HEK293 (cell line): ENCODE measurements around the gene PVALEF.
A peak's percentile ranks its signal among the peaks of the same experiment; 100 is the strongest.

Source experiments
- CTCF ChIA-PET: fragments of 350-600 bp; formaldehyde crosslinking; extraction: SDS; loops from one replicate; lab custom pipeline; 2021; ENCODE audit warnings: antibody characterized with exemption; lab: Yijun Ruan, JAX
- POLR2A ChIA-PET: fragments of 300-600 bp; formaldehyde crosslinking; extraction: SDS; loops from one replicate; lab custom pipeline; 2020; ENCODE audit warnings: antibody characterized with exemption, inconsistent platforms; lab: Yijun Ruan, JAX
- H3K27ac ChIP-seq: fragments of 200-500 bp; sonication (Bioruptor generic); 2 replicates; pipeline ENCODE4 v1.5.1; 2014; ENCODE audit warnings: low read depth, low read length, control low read depth, inconsistent platforms; ENCODE audit errors: extremely low read depth
- H3K36me3 ChIP-seq, 2 experiments: fragments of 200-500 bp in 1 of 2; sonication (Bioruptor generic) in 1 of 2; 1 replicate in 1 of 2; 2 replicates in 1 of 2; pipeline ENCODE4 v1.5.1; 2014 to 2017; ENCODE audit warnings: inconsistent platforms in 2 of 2, low read length in 2 of 2; ENCODE audit not compliant: control insufficient read depth in 2 of 2, insufficient read depth in 1 of 2
- H3K4me1 ChIP-seq: fragments of 200-500 bp; sonication (Bioruptor generic); 2 replicates; pipeline ENCODE4 v1.5.1; 2014; ENCODE audit warnings: mild to moderate bottlenecking, low read length, inconsistent platforms; ENCODE audit not compliant: control insufficient read depth, insufficient read depth
- H3K4me3 ChIP-seq: 2 replicates; pipeline ENCODE4 v1.5.1; 2011; ENCODE audit warnings: low read depth, mild to moderate bottlenecking, control low read depth, low read length, moderate library complexity
- H3K9me3 ChIP-seq: fragments of 200-500 bp; sonication (Bioruptor generic); 2 replicates; pipeline ENCODE4 v1.5.1; 2014; ENCODE audit warnings: low read depth, low read length, inconsistent platforms; ENCODE audit not compliant: control insufficient read depth, insufficient read depth
- EGR2 ChIP-seq: fragments of 450-650 bp; formaldehyde crosslinking; IDR thresholded peaks from 2 replicates; pipeline ENCODE4 v1.5.1; 2016; ENCODE audit warnings: low read depth, missing biosample characterization, missing genetic modification characterization
- GLI4 ChIP-seq: fragments of 450-650 bp; formaldehyde crosslinking; IDR thresholded peaks from 2 replicates; pipeline ENCODE4 v1.5.1; 2016; ENCODE audit warnings: missing biosample characterization, missing genetic modification characterization
- GLIS2 ChIP-seq: fragments of 450-650 bp; formaldehyde crosslinking; IDR thresholded peaks from 2 replicates; pipeline ENCODE4 v1.5.1; 2016; ENCODE audit warnings: missing biosample characterization, missing genetic modification characterization
- HOXA7 ChIP-seq: sonication (generic); formaldehyde crosslinking; IDR thresholded peaks from 2 replicates; pipeline ENCODE4 v1.8.1; 2022; ENCODE audit warnings: missing genetic modification reagents, borderline replicate concordance
- MEIS1 ChIP-seq: sonication (generic); formaldehyde crosslinking; IDR thresholded peaks from 2 replicates; pipeline ENCODE4 v1.8.1; 2022; ENCODE audit warnings: missing genetic modification reagents, mild to moderate bottlenecking, borderline replicate concordance
- OSR2 ChIP-seq: fragments of 450-650 bp; formaldehyde crosslinking; IDR thresholded peaks from 2 replicates; pipeline ENCODE4 v1.5.1; 2016; ENCODE audit warnings: missing biosample characterization, missing genetic modification characterization
- PRDM10 ChIP-seq: fragments of 450-650 bp; formaldehyde crosslinking; IDR thresholded peaks from 2 replicates; pipeline ENCODE4 v1.5.1; 2016; ENCODE audit warnings: missing biosample characterization, missing genetic modification characterization
- TCF7L2 ChIP-seq: IDR thresholded peaks from 2 replicates; pipeline ENCODE4 v1.6.1; 2011; ENCODE audit warnings: low read depth, mild to moderate bottlenecking, inconsistent platforms, low read length, moderate library complexity, borderline replicate concordance
- ZBTB20 ChIP-seq: fragments of 450-650 bp; formaldehyde crosslinking; IDR thresholded peaks from 2 replicates; pipeline ENCODE4 v1.5.1; 2016; ENCODE audit warnings: missing biosample characterization, missing genetic modification characterization
- ZFHX2 ChIP-seq: fragments of 450-650 bp; formaldehyde crosslinking; conservative IDR thresholded peaks from 2 replicates; pipeline ENCODE4 v1.5.1; 2016; ENCODE audit warnings: missing biosample characterization, missing genetic modification characterization
- ZNF132 ChIP-seq: fragments of 450-650 bp; formaldehyde crosslinking; IDR thresholded peaks from 2 replicates; pipeline ENCODE4 v1.5.1; 2017; ENCODE audit warnings: missing biosample characterization, missing genetic modification characterization, borderline replicate concordance
- ZNF169 ChIP-seq: fragments of 450-650 bp; formaldehyde crosslinking; IDR thresholded peaks from 2 replicates; pipeline ENCODE4 v1.5.1; 2016; ENCODE audit warnings: missing biosample characterization, missing genetic modification characterization
- ZNF561 ChIP-seq: fragments of 450-650 bp; IDR thresholded peaks from 2 replicates; pipeline ENCODE4 v1.5.1; 2018; ENCODE audit warnings: missing biosample characterization, missing genetic modification characterization, borderline replicate concordance
- ZNF747 ChIP-seq: fragments of 450-650 bp; formaldehyde crosslinking; IDR thresholded peaks from 2 replicates; pipeline ENCODE4 v1.5.1; 2016; ENCODE audit warnings: missing biosample characterization, missing genetic modification characterization
- ZNF791 ChIP-seq: fragments of 450-650 bp; formaldehyde crosslinking; IDR thresholded peaks from 2 replicates; pipeline ENCODE4 v1.5.1; 2016; ENCODE audit warnings: missing biosample characterization, missing genetic modification characterization
- ZNF830 ChIP-seq: fragments of 450-650 bp; IDR thresholded peaks from 2 replicates; pipeline ENCODE4 v1.5.0; 2018; ENCODE audit warnings: missing biosample characterization, missing genetic modification characterization, low read depth, mild to moderate bottlenecking, moderate library complexity
- TF ChIP-seq, protein P1 (sequence below): fragments of 450-650 bp; formaldehyde crosslinking; IDR thresholded peaks from 2 replicates; pipeline ENCODE4 v1.5.1; 2016; ENCODE audit warnings: missing biosample characterization, missing genetic modification characterization

Gene PVALEF

GRCh38 chr17:81194941-81195901 is 29.9 kb downstream of the PVALEF start:
- no peak overlapping the region for H3K27ac ChIP-seq
- H3K4me1 ChIP-seq = no peaks in the 10 kb centered on the region
- peaks cover 0 to 90% of the 10 kb centered on the region in 2 experiments; a peak in 1 of 3 replicates for H3K36me3 ChIP-seq
- no peaks in the 10 kb centered on the region for H3K9me3 ChIP-seq
- no peak overlapping the region for H3K4me3 ChIP-seq
- TF ChIP-seq TCF7L2 (no peak), MEIS1 (CRISPR knock-in tag) (no peak), ZNF830 (tag by site-specific recombination) (no peak), ZNF169 (tag by site-specific recombination) (no peak), PRDM10 (tag by site-specific recombination) (no peak), GLI4 (no peak), ZBTB20 (tag by site-specific recombination) (no peak), ZNF791 (no peak), ZNF132 (tag by site-specific recombination) (no peak), ZNF561 (tag by site-specific recombination) (no peak), ZNF747 (no peak), HOXA7 (CRISPR knock-in tag) (no peak)
- TF ChIP-seq, protein P1, sequence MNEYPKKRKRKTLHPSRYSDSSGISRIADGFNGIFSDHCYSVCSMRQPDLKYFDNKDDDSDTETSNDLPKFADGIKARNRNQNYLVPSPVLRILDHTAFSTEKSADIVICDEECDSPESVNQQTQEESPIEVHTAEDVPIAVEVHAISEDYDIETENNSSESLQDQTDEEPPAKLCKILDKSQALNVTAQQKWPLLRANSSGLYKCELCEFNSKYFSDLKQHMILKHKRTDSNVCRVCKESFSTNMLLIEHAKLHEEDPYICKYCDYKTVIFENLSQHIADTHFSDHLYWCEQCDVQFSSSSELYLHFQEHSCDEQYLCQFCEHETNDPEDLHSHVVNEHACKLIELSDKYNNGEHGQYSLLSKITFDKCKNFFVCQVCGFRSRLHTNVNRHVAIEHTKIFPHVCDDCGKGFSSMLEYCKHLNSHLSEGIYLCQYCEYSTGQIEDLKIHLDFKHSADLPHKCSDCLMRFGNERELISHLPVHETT (tag by site-specific recombination) = no peak
- ChIA-PET POLR2A (no interaction called here), CTCF (interaction anchor here (0.5 to 0.7 kb wide), 3 partner anchors 60 to 538 kb away, joined by 3 read pairs; no protein-coding TSS in a partner anchor)

DNA sequence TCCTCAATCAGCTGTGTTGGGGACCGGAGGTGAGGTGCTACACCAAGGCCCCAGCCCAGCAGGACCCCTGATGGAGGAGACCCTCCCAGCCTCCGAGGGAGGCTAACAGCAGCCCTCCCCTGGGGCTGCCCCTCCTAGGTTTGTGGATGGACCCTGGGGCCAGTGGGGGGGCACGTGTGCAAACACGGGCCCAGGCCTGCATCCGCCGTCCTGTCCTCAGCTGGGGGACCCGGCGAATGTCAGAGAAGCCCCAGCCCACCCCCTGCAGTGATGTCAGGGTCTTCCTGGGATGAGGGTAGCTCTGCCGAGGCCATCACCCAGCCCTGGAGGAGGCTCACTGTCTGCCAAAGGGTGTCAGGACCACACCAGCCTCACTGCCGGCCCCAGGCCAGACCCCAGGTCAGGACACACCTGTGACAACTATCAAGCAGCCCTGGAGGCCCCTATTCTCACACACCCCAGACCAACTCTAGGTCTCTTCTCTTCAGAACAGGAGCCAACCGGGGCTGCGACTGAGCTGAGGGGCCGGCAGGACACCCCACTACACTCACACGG is 30.7 kb downstream of the PVALEF start:
- Histone ChIP-seq H3K27ac (no peak overlapping the region), H3K9me3 (no peaks in the 10 kb centered on the region), H3K36me3 (peaks cover 0 to 88% of the 10 kb centered on the region in 2 experiments; a peak in 1 of 3 replicates)
- CTCF ChIA-PET = interaction anchor here (0.5 to 1.1 kb wide), 4 partner anchors 59 to 537 kb away, joined by 3 read pairs; no protein-coding TSS in a partner anchor
- TF ChIP-seq GLIS2 (tag by site-specific recombination) (peak; percentile 30; the same call in 1 of the 2 replicates), ZFHX2 (tag by site-specific recombination) (no peak), EGR2 (tag by site-specific recombination) (no peak), OSR2 (tag by site-specific recombination) (no peak)
- TF ChIP-seq, all 188 proteins: peak for 1
- H3K4me1 ChIP-seq = no peaks in the 10 kb centered on the region
- H3K4me3 ChIP-seq = no peak overlapping the region
- POLR2A ChIA-PET = no interaction called here
